ENCODE results near the gene MINK1. TPM values are rescaled to one million over a fixed set of nuclear protein-coding genes. Genes with fewer than 3 reads are reported as not detected.

Gene MINK1
- total and polyA plus RNA-seq, 2 of the 8 experiments (the other 6 are each of a cell fraction or from before 2014, with no cell fraction given), result 26.9 to 77.7 TPM

DNA sequence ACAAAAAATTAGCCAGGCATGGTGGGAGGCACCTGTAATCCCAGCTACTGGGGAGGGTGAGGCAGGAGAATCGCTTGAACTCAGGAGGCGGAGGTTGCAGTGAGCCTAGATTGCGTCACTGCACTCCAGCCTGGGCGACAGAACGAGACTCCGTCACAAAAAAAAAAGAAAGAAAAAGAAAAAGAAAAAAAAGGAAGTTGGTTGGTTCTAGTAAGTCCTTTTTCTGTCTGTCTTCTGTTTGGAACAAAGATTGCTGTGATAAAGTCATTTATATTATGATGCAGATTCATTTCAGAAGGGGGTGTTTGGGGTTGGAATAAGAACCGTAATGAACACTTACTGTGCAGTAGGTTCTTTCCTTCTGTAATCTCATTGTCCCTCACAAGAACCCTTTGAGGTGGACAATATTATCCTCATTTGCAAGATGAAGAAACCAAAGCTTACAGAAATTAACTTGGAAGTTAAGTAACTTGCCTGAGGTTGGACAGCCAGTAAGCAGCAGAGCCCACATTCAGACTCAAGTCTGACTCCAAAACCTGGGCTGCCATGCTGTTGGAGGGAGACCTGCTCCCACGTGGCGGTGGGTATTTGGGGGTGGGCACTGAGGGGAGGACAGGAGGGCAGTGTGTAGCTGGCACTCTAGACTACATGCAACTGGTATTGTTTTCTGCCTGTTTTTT lies 10.3 kb downstream of the MINK1 start (continued):
- TF ChIP-seq, protein P1, sequence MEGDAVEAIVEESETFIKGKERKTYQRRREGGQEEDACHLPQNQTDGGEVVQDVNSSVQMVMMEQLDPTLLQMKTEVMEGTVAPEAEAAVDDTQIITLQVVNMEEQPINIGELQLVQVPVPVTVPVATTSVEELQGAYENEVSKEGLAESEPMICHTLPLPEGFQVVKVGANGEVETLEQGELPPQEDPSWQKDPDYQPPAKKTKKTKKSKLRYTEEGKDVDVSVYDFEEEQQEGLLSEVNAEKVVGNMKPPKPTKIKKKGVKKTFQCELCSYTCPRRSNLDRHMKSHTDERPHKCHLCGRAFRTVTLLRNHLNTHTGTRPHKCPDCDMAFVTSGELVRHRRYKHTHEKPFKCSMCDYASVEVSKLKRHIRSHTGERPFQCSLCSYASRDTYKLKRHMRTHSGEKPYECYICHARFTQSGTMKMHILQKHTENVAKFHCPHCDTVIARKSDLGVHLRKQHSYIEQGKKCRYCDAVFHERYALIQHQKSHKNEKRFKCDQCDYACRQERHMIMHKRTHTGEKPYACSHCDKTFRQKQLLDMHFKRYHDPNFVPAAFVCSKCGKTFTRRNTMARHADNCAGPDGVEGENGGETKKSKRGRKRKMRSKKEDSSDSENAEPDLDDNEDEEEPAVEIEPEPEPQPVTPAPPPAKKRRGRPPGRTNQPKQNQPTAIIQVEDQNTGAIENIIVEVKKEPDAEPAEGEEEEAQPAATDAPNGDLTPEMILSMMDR (IDR thresholded peaks at IDR 0.05; ENCODE audit: control extremely low read depth in 1 of 3, insufficient read depth in 1 of 3, low read depth in 1 of 3, low read length in 3 of 3), result no peak
- TF ChIP-seq RBBP5 (IDR thresholded peaks at IDR 0.05; ENCODE audit: borderline replicate concordance, low read depth, low read length) (no peak), EZH2 (IDR thresholded peaks at IDR 0.05; ENCODE audit: low read depth, low read length, severe bottlenecking) (no peak), RXRA (IDR thresholded peaks at IDR 0.05; ENCODE audit: insufficient read depth, low read depth, low read length) (no peak)
